HEK293 (cell line): Measurements from ENCODE around the gene CCDC81.

ENCODE experiments used
- CTCF ChIP-seq: fragments of 450-650 bp; formaldehyde crosslinking; IDR thresholded peaks from 2 replicates; pipeline ENCODE4 v1.5.1; 2016; ENCODE audit warnings: missing biosample characterization, missing genetic modification characterization
- KLF16 ChIP-seq: fragments of 450-650 bp; formaldehyde crosslinking; IDR thresholded peaks from 2 replicates; pipeline ENCODE4 v1.5.1; 2017; ENCODE audit warnings: missing biosample characterization, missing genetic modification characterization
- OVOL3 ChIP-seq: fragments of 450-650 bp; formaldehyde crosslinking; IDR thresholded peaks from 2 replicates; pipeline ENCODE4 v1.5.1; 2016; ENCODE audit warnings: missing biosample characterization, missing genetic modification characterization
- REST ChIP-seq: fragments of 450-650 bp; formaldehyde crosslinking; IDR thresholded peaks from 2 replicates; pipeline ENCODE4 v1.5.1; 2016; ENCODE audit warnings: missing biosample characterization, missing genetic modification characterization
- ZNF776 ChIP-seq: fragments of 450-650 bp; formaldehyde crosslinking; IDR thresholded peaks from 2 replicates; pipeline ENCODE4 v1.5.0; 2017; ENCODE audit warnings: missing biosample characterization, missing genetic modification characterization, borderline replicate concordance

- TF ChIP-seq REST (tag by site-specific recombination): no peak
- TF ChIP-seq OVOL3 (tag by site-specific recombination): no peak
- TF ChIP-seq ZNF776 (tag by site-specific recombination): no peak
- TF ChIP-seq CTCF (tag by site-specific recombination): no peak
- TF ChIP-seq KLF16 (tag by site-specific recombination): no peak
These were observed 75.4 kb downstream of the CCDC81 start for GRCh38 chr11:86449993-86450629.
